A673 (cell line): Measurements from ENCODE around the gene APOC1. TPM values are rescaled to one million over a fixed set of nuclear protein-coding genes. Genes with fewer than 3 reads are reported as not detected.

Source experiments
- BruUV-seq: library from RNA; stranded (reverse); fragments of 400-500 nt; replicated peaks from 2 replicates; lab custom pipeline; 2021; lab: Mats Ljungman, UMichigan
- CTCF ChIA-PET: fragments of 300-600 bp; sonication (Branson Sonifier 250); formaldehyde crosslinking; loops from one replicate; lab custom pipeline; 2022; ENCODE audit warnings: antibody characterized with exemption; lab: Charles Lee
- POLR2A ChIA-PET: fragments of 300-600 bp; sonication (Branson Sonifier 250); formaldehyde crosslinking; loops from one replicate; lab custom pipeline; 2022; ENCODE audit warnings: antibody characterized with exemption; ENCODE audit not compliant: low non-redundant PET; lab: Charles Lee
- DNase-seq: peaks from one replicate; pipeline ENCODE4 v3.0.0-alpha.2; 2015; ENCODE audit warnings: low spot score
- H3K27ac ChIP-seq: fragments of 200-600 bp; sonication (generic); 2 replicates; pipeline ENCODE4 v1.5.1; 2016; ENCODE audit warnings: mixed run types, low read depth, mild to moderate bottlenecking, mixed read lengths, antibody characterized with exemption, low read length; ENCODE audit not compliant: poor library complexity, severe bottlenecking
- H3K27me3 ChIP-seq: fragments of 200-600 bp; sonication (generic); replicated peaks from 2 replicates; pipeline ENCODE4 v1.6.1; 2017; ENCODE audit warnings: mixed run types, low read depth, mild to moderate bottlenecking, mixed read lengths, antibody characterized with exemption, low read length; ENCODE audit not compliant: insufficient read depth, poor library complexity
- H3K36me3 ChIP-seq: fragments of 200-600 bp; sonication (generic); 2 replicates; pipeline ENCODE4 v1.6.1; 2016; ENCODE audit warnings: mixed run types, mild to moderate bottlenecking, mixed read lengths, antibody characterized with exemption, low read length; ENCODE audit not compliant: insufficient read depth, poor library complexity, severe bottlenecking
- H3K4me1 ChIP-seq: fragments of 200-600 bp; sonication (generic); 2 replicates; pipeline ENCODE4 v1.6.1; 2017; ENCODE audit warnings: mixed run types, mild to moderate bottlenecking, mixed read lengths, antibody characterized with exemption, low read length; ENCODE audit not compliant: insufficient read depth, poor library complexity, severe bottlenecking
- H3K4me3 ChIP-seq: fragments of 200-600 bp; sonication (generic); 2 replicates; pipeline ENCODE4 v1.5.1; 2016; ENCODE audit warnings: low read depth, mixed run types, mild to moderate bottlenecking, mixed read lengths, low read length; ENCODE audit not compliant: poor library complexity, severe bottlenecking
- H3K9me3 ChIP-seq: fragments of 200-600 bp; sonication (generic); 2 replicates; pipeline ENCODE4 v1.6.1; 2016; ENCODE audit warnings: mixed run types, low read depth, mild to moderate bottlenecking, mixed read lengths, antibody characterized with exemption, low read length; ENCODE audit not compliant: poor library complexity, severe bottlenecking
- EZH2 ChIP-seq: fragments of 200-600 bp; sonication (generic); IDR thresholded peaks from 2 replicates; pipeline ENCODE4 v1.6.1; 2017; ENCODE audit warnings: borderline replicate concordance, low read depth, mild to moderate bottlenecking, mixed read lengths, antibody characterized with exemption, low read length; ENCODE audit not compliant: poor library complexity, severe bottlenecking
- intact Hi-C: fragments of 100-400 bp; cut with micrococcal nuclease; formaldehyde crosslinking; loops from one replicate; pipeline ENCODE4 v1.10.0; 2022; ENCODE audit not compliant: unreplicated experiment
- total RNA-seq: library from RNA; stranded (reverse); gene quantifications from 2 replicates; pipeline ENCODE4 v1.2.3, GENCODE V29; 2021
- TF ChIP-seq, protein P1 (sequence below): fragments of 300-800, 200-600 bp; sonication (generic); conservative IDR thresholded peaks from 2 replicates; pipeline ENCODE4 v1.5.1; 2017; ENCODE audit warnings: low read depth, mild to moderate bottlenecking, antibody characterized with exemption, low read length, moderate library complexity, mixed read lengths

The APOC1 gene
- total RNA-seq, 1 experiment from 2014 or later, result 5.5 TPM

DNA sequence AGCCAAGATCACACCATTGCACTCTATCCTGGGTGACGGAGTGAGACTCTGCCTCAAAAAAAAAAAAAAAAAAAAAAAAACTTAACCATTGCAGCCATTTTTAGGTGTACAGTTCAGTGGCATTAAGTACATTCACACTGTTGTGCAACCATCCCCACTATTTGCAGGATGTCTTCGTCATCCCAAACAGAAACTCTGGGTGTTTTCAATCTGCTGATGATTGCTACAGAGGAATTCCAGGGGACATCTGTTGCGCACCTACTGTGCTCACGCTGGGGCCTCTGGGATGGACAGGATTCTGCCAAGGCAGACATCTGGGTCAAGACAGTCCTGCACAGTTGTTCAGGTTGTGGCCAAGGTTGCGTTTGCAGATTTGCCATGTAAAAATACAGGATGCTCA is 25.3 kb downstream of the APOC1 start:
- CTCF ChIA-PET, result no interaction called here
- TF ChIP-seq, protein P1, sequence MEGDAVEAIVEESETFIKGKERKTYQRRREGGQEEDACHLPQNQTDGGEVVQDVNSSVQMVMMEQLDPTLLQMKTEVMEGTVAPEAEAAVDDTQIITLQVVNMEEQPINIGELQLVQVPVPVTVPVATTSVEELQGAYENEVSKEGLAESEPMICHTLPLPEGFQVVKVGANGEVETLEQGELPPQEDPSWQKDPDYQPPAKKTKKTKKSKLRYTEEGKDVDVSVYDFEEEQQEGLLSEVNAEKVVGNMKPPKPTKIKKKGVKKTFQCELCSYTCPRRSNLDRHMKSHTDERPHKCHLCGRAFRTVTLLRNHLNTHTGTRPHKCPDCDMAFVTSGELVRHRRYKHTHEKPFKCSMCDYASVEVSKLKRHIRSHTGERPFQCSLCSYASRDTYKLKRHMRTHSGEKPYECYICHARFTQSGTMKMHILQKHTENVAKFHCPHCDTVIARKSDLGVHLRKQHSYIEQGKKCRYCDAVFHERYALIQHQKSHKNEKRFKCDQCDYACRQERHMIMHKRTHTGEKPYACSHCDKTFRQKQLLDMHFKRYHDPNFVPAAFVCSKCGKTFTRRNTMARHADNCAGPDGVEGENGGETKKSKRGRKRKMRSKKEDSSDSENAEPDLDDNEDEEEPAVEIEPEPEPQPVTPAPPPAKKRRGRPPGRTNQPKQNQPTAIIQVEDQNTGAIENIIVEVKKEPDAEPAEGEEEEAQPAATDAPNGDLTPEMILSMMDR, result no peak
- TF ChIP-seq EZH2, result no peak
- no TSS peak for BruUV-seq

DNA sequence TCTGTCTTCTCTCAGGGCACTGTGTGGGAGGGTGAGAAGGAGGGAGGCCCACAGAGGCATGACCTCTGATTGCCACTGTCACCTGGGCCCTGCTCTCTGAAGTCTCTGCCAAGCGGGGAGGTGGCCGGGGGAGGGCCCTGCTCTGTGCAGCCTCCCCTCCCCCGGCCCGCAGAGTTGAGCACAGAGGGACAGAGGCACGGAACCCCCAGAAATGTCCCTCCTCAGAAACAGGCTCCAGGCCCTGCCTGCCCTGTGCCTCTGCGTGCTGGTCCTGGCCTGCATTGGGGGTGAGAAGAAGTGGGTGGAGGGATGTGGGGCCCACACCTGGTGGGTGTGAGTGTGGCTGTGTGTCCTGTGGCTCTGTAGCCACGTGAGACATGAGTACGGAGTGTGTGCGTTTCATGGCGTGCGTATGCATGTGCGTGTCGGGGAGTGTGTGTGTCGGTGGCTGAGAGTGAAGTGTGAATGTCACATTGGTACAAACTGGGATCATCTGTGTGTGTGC is 27.7 kb downstream of the APOC1 start, which contains the start of gene APOC4:
Gene APOC4, plus strand, starts transcription at position 171 of the 505 bp plus-strand sequence. Its CDS starts 41 bp downstream, at position 212.
- no peaks in the 10 kb centered on the region for H3K36me3 ChIP-seq
- no peaks in the 10 kb centered on the region for H3K9me3 ChIP-seq
- no peaks in the 10 kb centered on the region for H3K4me1 ChIP-seq
- CTCF ChIA-PET, result no interaction called here
- intact Hi-C loops, result no loop called here
- POLR2A ChIA-PET, result no interaction called here
- H3K27me3 ChIP-seq, result no peaks in the 10 kb centered on the region
- BruUV-seq, result no TSS peak
- TF ChIP-seq EZH2, result no peak
- no peak for DNase-seq
- no peak within 1 kb of the TSS for H3K4me3 ChIP-seq
- H3K27ac ChIP-seq, result no peak within 1 kb of the TSS

More for the DNA sequence above, 25.3 kb downstream of the APOC1 start:
- Histone ChIP-seq H3K27ac (no peak overlapping the region), H3K36me3 (no peaks in the 10 kb centered on the region), H3K4me3 (no peak overlapping the region), H3K27me3 (no peaks in the 10 kb centered on the region), H3K9me3 (no peaks in the 10 kb centered on the region), H3K4me1 (no peaks in the 10 kb centered on the region)
- no peak for DNase-seq
- intact Hi-C loops, result no loop called here
- POLR2A ChIA-PET, result no interaction called here

DNA sequence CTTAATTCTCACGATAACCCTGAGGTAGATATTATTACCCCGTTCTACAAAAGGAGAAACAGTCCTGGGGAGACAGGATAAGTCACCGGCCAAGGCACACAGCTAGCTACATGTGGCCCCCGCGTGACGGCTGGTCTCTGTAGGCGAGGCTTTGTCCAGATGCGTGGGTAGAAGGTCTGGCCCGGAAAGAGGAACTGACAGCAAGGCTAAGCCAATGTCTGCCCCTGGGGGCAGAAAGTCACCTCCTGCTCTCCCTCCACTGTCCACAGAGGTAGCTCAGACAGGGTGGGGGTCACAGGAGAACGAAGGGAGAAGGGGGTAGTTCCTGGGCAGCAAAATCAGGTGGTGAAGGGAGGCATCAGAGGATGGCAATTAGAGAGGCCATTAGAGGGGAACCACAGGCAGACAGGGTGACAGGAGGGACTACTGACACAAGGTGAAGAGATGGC is 29.4 kb downstream of the APOC1 start:
- CTCF ChIA-PET, result no interaction called here
- Histone ChIP-seq H3K27ac (no peak overlapping the region), H3K27me3 (no peaks in the 10 kb centered on the region), H3K4me3 (no peak overlapping the region), H3K4me1 (no peaks in the 10 kb centered on the region), H3K9me3 (no peaks in the 10 kb centered on the region), H3K36me3 (no peaks in the 10 kb centered on the region)
- TF ChIP-seq, protein P1, result no peak
- TF ChIP-seq EZH2, result no peak
- no peak for DNase-seq
- POLR2A ChIA-PET, result no interaction called here
- intact Hi-C loops, result no loop called here
- BruUV-seq, result no TSS peak
